GM19099 (cell line): ENCODE results near the gene RCAN3.

Experiments
- POLR2A ChIP-seq: IDR thresholded peaks from 3 replicates; pipeline ENCODE4 v1.6.1; 2011; ENCODE audit warnings: low read depth; ENCODE audit not compliant: insufficient read length; ENCODE audit errors: extremely low read depth

Gene RCAN3

GRCh38 chr1:24535021-24535424 lies 32.4 kb downstream of the RCAN3 start:
- TF ChIP-seq POLR2A, result no peak

- TF ChIP-seq POLR2A, result no peak
These were observed 33.1 kb downstream of the RCAN3 start for GRCh38 chr1:24535778-24536177.

GRCh38 chr1:24536391-24536840 lies 33.8 kb downstream of the RCAN3 start:
- TF ChIP-seq POLR2A, result no peak

GRCh38 chr1:24540051-24540905 lies 37.6 kb downstream of the RCAN3 start:
- TF ChIP-seq POLR2A, result no peak

GRCh38 chr1:24540906-24541710 lies 38.5 kb downstream of the RCAN3 start:
- TF ChIP-seq POLR2A, result no peak

GRCh38 chr1:24541711-24542346 lies 39.2 kb downstream of the RCAN3 start:
- no peak for TF ChIP-seq POLR2A

GRCh38 chr1:24544239-24544638 lies 41.6 kb downstream of the RCAN3 start:
- TF ChIP-seq POLR2A, result no peak

- no peak for TF ChIP-seq POLR2A
These were observed 43.0 kb downstream of the RCAN3 start for GRCh38 chr1:24545662-24546061.

- TF ChIP-seq POLR2A, result no peak
These were observed 44.6 kb downstream of the RCAN3 start for GRCh38 chr1:24547195-24547594.

GRCh38 chr1:24548070-24548469 lies 45.4 kb downstream of the RCAN3 start:
- TF ChIP-seq POLR2A, result no peak

- TF ChIP-seq POLR2A, result no peak
These were observed 48.8 kb downstream of the RCAN3 start for GRCh38 chr1:24551290-24551959.

- no peak for TF ChIP-seq POLR2A
These were observed 49.4 kb downstream of the RCAN3 start for GRCh38 chr1:24551960-24552571.

GRCh38 chr1:24553931-24554330 lies 51.3 kb downstream of the RCAN3 start:
- TF ChIP-seq POLR2A, result no peak

- TF ChIP-seq POLR2A, result no peak
These were observed 52.1 kb downstream of the RCAN3 start for GRCh38 chr1:24554714-24555113.

- no peak for TF ChIP-seq POLR2A
These were observed 53.2 kb downstream of the RCAN3 start, which contains the start of gene NCMAP for GRCh38 chr1:24555591-24556413. TSS of gene NCMAP (plus strand) at chr1:24556087. CDS start at chr1:24595431, 39,344 bp downstream.
